ENCODE results near the gene TFAP2A.

The TFAP2A gene

DNA sequence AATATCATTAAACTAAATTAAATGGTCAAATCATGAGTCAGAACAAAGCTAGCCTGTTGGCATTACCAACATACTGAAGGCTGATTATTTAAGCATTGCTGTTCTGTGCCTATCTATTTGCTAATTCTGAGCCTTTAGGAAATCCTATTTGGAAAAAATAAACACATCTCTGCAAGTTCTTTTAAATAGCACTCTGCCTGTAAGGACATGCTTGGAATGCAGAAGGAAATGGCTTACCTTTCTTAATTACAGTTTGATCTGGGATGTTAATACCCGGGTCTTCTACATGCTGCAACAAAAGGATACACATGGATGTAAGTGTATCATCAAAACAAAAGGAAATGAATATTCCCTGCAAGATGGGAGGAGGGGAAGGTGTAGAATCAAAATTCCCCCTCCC lies 8.3 kb downstream of the TFAP2A start:
- TF ChIP-seq TAF1 (IDR thresholded peaks at IDR 0.05; ENCODE audit: borderline replicate concordance, insufficient read depth, low read length), result no peak
- TF ChIP-seq REST (IDR thresholded peaks at IDR 0.05; ENCODE audit: insufficient read depth in 1 of 2, low read depth in 2 of 2, low read length in 2 of 2), result no peak
- TF ChIP-seq FOXP2 (optimal IDR thresholded peaks at IDR 0.05; ENCODE audit: borderline replicate concordance, extremely low read depth, extremely low read length, insufficient read depth), result no peak
- TF ChIP-seq POLR2AphosphoS5 (IDR thresholded peaks at IDR 0.05; ENCODE audit: low read depth, low read length), result no peak
- TF ChIP-seq SIN3A (IDR thresholded peaks at IDR 0.05; ENCODE audit: borderline replicate concordance, insufficient read depth, low read length), result no peak; the same call in 1 of the 2 replicates

DNA sequence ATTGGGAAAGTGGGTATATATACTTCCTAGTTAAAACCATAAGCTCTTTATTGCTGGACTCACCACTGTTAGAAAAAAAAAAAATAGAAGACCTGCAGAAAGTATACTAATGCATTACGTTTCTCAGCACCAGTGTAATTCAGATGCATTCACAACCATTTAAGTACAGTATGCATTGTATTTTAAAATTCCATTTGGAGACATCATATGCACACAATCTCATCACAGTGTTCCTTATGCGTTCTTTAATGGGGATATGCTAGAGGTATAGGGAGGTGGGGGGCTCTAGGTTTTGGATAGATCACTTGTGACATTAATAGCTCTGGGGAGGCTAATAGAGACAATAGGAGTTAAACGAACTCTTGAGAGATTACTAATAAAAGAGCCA lies 9.4 kb downstream of the TFAP2A start:
- TF ChIP-seq POLR2AphosphoS5 (IDR thresholded peaks at IDR 0.05; ENCODE audit: low read depth, low read length) (no peak), FOXP2 (optimal IDR thresholded peaks at IDR 0.05; ENCODE audit: borderline replicate concordance, extremely low read depth, extremely low read length, insufficient read depth) (no peak), SIN3A (IDR thresholded peaks at IDR 0.05; ENCODE audit: borderline replicate concordance, insufficient read depth, low read length) (no peak), TAF1 (IDR thresholded peaks at IDR 0.05; ENCODE audit: borderline replicate concordance, insufficient read depth, low read length) (no peak), REST (IDR thresholded peaks at IDR 0.05; ENCODE audit: insufficient read depth in 1 of 2, low read depth in 2 of 2, low read length in 2 of 2) (no peak)

GRCh38 chr6:10404799-10405512 lies 9.9 kb downstream of the TFAP2A start:
- TF ChIP-seq TAF1 (IDR thresholded peaks at IDR 0.05; ENCODE audit: borderline replicate concordance, insufficient read depth, low read length), result no peak
- peak; percentile 62; the same call in 1 of the 2 replicates for TF ChIP-seq SIN3A (IDR thresholded peaks at IDR 0.05; ENCODE audit: borderline replicate concordance, insufficient read depth, low read length)
- TF ChIP-seq REST (IDR thresholded peaks at IDR 0.05; ENCODE audit: insufficient read depth in 1 of 2, low read depth in 2 of 2, low read length in 2 of 2), result no peak
- TF ChIP-seq POLR2AphosphoS5 (IDR thresholded peaks at IDR 0.05; ENCODE audit: low read depth, low read length), result no peak
- TF ChIP-seq FOXP2 (optimal IDR thresholded peaks at IDR 0.05; ENCODE audit: borderline replicate concordance, extremely low read depth, extremely low read length, insufficient read depth), result no peak

- TF ChIP-seq SIN3A (IDR thresholded peaks at IDR 0.05; ENCODE audit: borderline replicate concordance, insufficient read depth, low read length) (no peak), FOXP2 (optimal IDR thresholded peaks at IDR 0.05; ENCODE audit: borderline replicate concordance, extremely low read depth, extremely low read length, insufficient read depth) (no peak), REST (IDR thresholded peaks at IDR 0.05; ENCODE audit: insufficient read depth in 1 of 2, low read depth in 2 of 2, low read length in 2 of 2) (0 out of 4 replicates have a peak, but pooled peaks of 1 of the 2 experiments have one; percentile 29), POLR2AphosphoS5 (IDR thresholded peaks at IDR 0.05; ENCODE audit: low read depth, low read length) (peak; percentile 91), TAF1 (IDR thresholded peaks at IDR 0.05; ENCODE audit: borderline replicate concordance, insufficient read depth, low read length) (peak; percentile 82; the same call in 1 of the 2 replicates)
Measured at GRCh38 chr6:10404107-10404798, 10.6 kb downstream of the TFAP2A start.

Data from PFSK-1 (cell line).